RWPE1 (cell line): Measurements from ENCODE around the gene ZC3H15.
"Not testable (repeated sequence)": the region's sequence is repeated elsewhere in the genome, so short reads cannot be mapped to it uniquely, and the experiment has no call there.

Source experiments
- CTCF ChIA-PET: fragments of 350-600 bp; sonication (Branson Sonifier 250); formaldehyde crosslinking; extraction: SDS; loops from one replicate; lab custom pipeline; 2021; lab: Yijun Ruan, JAX
- POLR2A ChIA-PET: fragments of 400-600 bp; formaldehyde crosslinking; extraction: SDS; loops from one replicate; lab custom pipeline; 2020; ENCODE audit warnings: antibody characterized with exemption; ENCODE audit not compliant: low non-redundant PET; lab: Yijun Ruan, JAX
- DNase-seq: peaks from one replicate; pipeline ENCODE4 v3.0.0; 2012; ENCODE audit warnings: low spot score
- H3K27ac ChIP-seq: fragments of 450-650 bp; 2 replicates; pipeline ENCODE4 v1.5.1; 2017
- CTCF ChIP-seq: fragments of 450-650 bp; conservative IDR thresholded peaks from 2 replicates; pipeline ENCODE4 v1.5.1; 2017; ENCODE audit warnings: low read depth, mild to moderate bottlenecking

The ZC3H15 gene

GRCh38 chr2:186508263-186508662 lies 22.2 kb downstream of the ZC3H15 start:
- ChIA-PET CTCF (interaction anchor here (2.1 kb wide), 1 partner anchor 133 kb away, joined by 11 read pairs; no protein-coding TSS in a partner anchor), POLR2A (no interaction called here)
- no peak for TF ChIP-seq CTCF
- H3K27ac ChIP-seq, result no peak overlapping the region
- no peak for DNase-seq

- no peak for DNase-seq
- ChIA-PET CTCF (no interaction called here), POLR2A (no interaction called here)
- H3K27ac ChIP-seq, result no peak overlapping the region
- no peak for TF ChIP-seq CTCF
Measured at GRCh38 chr2:186515376-186515775, 29.3 kb downstream of the ZC3H15 start.

GRCh38 chr2:186516396-186516795 lies 30.3 kb downstream of the ZC3H15 start:
- DNase-seq, result no peak
- POLR2A ChIA-PET, result no interaction called here
- H3K27ac ChIP-seq, result no peak overlapping the region
- no peak for TF ChIP-seq CTCF
- CTCF ChIA-PET, result no interaction called here

- ChIA-PET CTCF (interaction anchor here (0.6 kb wide), 1 partner anchor 141 kb away, joined by 3 read pairs; no protein-coding TSS in a partner anchor), POLR2A (no interaction called here)
- no peak for TF ChIP-seq CTCF
- H3K27ac ChIP-seq, result no peak overlapping the region
- no peak for DNase-seq
Measured at GRCh38 chr2:186517090-186517489, 31.0 kb downstream of the ZC3H15 start.

- ChIA-PET POLR2A (no interaction called here), CTCF (interaction anchor here (1.5 kb wide), 1 partner anchor 124 kb away, joined by 5 read pairs; no protein-coding TSS in a partner anchor)
- TF ChIP-seq CTCF, result no peak
- H3K27ac ChIP-seq, result no peak overlapping the region
- no peak for DNase-seq
Measured at GRCh38 chr2:186518291-186518690, 32.2 kb downstream of the ZC3H15 start.

GRCh38 chr2:186518945-186519344 lies 32.9 kb downstream of the ZC3H15 start:
- no peak overlapping the region for H3K27ac ChIP-seq
- no peak for TF ChIP-seq CTCF
- ChIA-PET CTCF (interaction anchor here (1.1 to 1.5 kb wide), 2 partner anchors 17 to 123 kb away, joined by 3 to 5 read pairs; no protein-coding TSS in a partner anchor), POLR2A (no interaction called here)
- no peak for DNase-seq

- POLR2A ChIA-PET, CTCF ChIA-PET: not testable (repeated sequence)
Measured at GRCh38 chr2:186521570-186522153, 35.6 kb downstream of the ZC3H15 start.

More at GRCh38 chr2:186521570-186522153, 35.6 kb downstream of the ZC3H15 start:
- not testable (repeated sequence) for DNase-seq, H3K27ac ChIP-seq
